SK-N-SH treated with all-trans-retinoic acid at 6 μM for 48 hours (cell line): ENCODE measurements around the gene ERFE.

ENCODE experiments used
- ATAC-seq: fragments of 200-7000 bp; cut with Tn5 transposase; 3 replicates; pipeline ENCODE4 v1.9.1; 2020; ENCODE audit warnings: mild to moderate bottlenecking, moderate library complexity
- ARNTL ChIP-seq: fragments of 450-650 bp; formaldehyde crosslinking; IDR thresholded peaks from 2 replicates; pipeline ENCODE4 v1.5.0; 2020; ENCODE audit warnings: low read depth, mild to moderate bottlenecking, moderate library complexity, borderline replicate concordance
- BACH2 ChIP-seq: fragments of 250-450 bp; sonication (Bioruptor Pico); IDR thresholded peaks from 2 replicates; pipeline ENCODE4 v1.9.0; 2021; ENCODE audit warnings: mild to moderate bottlenecking, borderline replicate concordance
- CSDC2 ChIP-seq: fragments of 250-450 bp; sonication (Bioruptor Pico); IDR thresholded peaks from 2 replicates; pipeline ENCODE4 v1.5.0; 2020; ENCODE audit warnings: mild to moderate bottlenecking, moderate library complexity
- ESRRG ChIP-seq: fragments of 250-450 bp; sonication (Bioruptor Pico); IDR thresholded peaks from 2 replicates; pipeline ENCODE4 v1.6.1; 2021; ENCODE audit warnings: mild to moderate bottlenecking
- GLIS3 ChIP-seq: fragments of 250-450 bp; sonication (Bioruptor Pico); IDR thresholded peaks from 2 replicates; pipeline ENCODE4 v1.5.0; 2020; ENCODE audit warnings: mild to moderate bottlenecking, moderate library complexity
- ISL1 ChIP-seq: fragments of 250-450 bp; sonication (Bioruptor Pico); IDR thresholded peaks from 2 replicates; pipeline ENCODE4 v2.1.2; 2022; ENCODE audit warnings: mild to moderate bottlenecking, moderate library complexity
- OSR1 ChIP-seq: fragments of 250-450 bp; sonication (Bioruptor Pico); IDR thresholded peaks from 2 replicates; pipeline ENCODE4 v1.8.0; 2022; ENCODE audit warnings: moderate library complexity, mild to moderate bottlenecking, inconsistent platforms
- RARB ChIP-seq: fragments of 250-450 bp; sonication (Bioruptor Pico); IDR thresholded peaks from 2 replicates; pipeline ENCODE4 v1.8.0; 2021; ENCODE audit warnings: mild to moderate bottlenecking, moderate library complexity
- SNAI2 ChIP-seq: fragments of 250-450 bp; sonication (Bioruptor Pico); IDR thresholded peaks from 2 replicates; pipeline ENCODE4 v1.5.0; 2020; ENCODE audit warnings: mild to moderate bottlenecking, moderate library complexity
- TCF4 ChIP-seq: fragments of 250-450 bp; sonication (Bioruptor Pico); IDR thresholded peaks from 2 replicates; pipeline ENCODE4 v1.8.0; 2021; ENCODE audit warnings: mild to moderate bottlenecking, moderate library complexity, borderline replicate concordance
- TOX ChIP-seq: fragments of 250-450 bp; sonication (Bioruptor Pico); IDR thresholded peaks from 2 replicates; pipeline ENCODE4 v1.8.0; 2021; ENCODE audit warnings: mild to moderate bottlenecking, moderate library complexity, borderline replicate concordance
- ZC3H10 ChIP-seq: fragments of 250-450 bp; sonication (Bioruptor Pico); IDR thresholded peaks from 2 replicates; pipeline ENCODE4 v1.5.1; 2021; ENCODE audit warnings: mild to moderate bottlenecking, moderate library complexity
- ZFP3 ChIP-seq: fragments of 250-450 bp; sonication (Bioruptor Pico); IDR thresholded peaks from 2 replicates; pipeline ENCODE4 v1.5.0; 2020; ENCODE audit warnings: mild to moderate bottlenecking, moderate library complexity
- ZFP30 ChIP-seq: fragments of 450-650 bp; formaldehyde crosslinking; IDR thresholded peaks from 2 replicates; pipeline ENCODE4 v1.5.0; 2022; ENCODE audit warnings: mild to moderate bottlenecking, moderate library complexity
- ZNF70 ChIP-seq: fragments of 450-650 bp; formaldehyde crosslinking; IDR thresholded peaks from 2 replicates; pipeline ENCODE4 v1.5.0; 2020; ENCODE audit warnings: mild to moderate bottlenecking, moderate library complexity
- TF ChIP-seq, protein P1 (sequence below): fragments of 250-450 bp; sonication (Bioruptor Pico); IDR thresholded peaks from 2 replicates; pipeline ENCODE4 v1.5.1; 2021; ENCODE audit warnings: mild to moderate bottlenecking, moderate library complexity
- TF ChIP-seq, protein P2 (sequence below): fragments of 250-450 bp; sonication (Bioruptor Pico); IDR thresholded peaks from 2 replicates; pipeline ENCODE4 v1.8.0; 2020; ENCODE audit warnings: mild to moderate bottlenecking, moderate library complexity, borderline replicate concordance
- TF ChIP-seq, protein P3 (sequence below): fragments of 250-450 bp; sonication (Bioruptor Pico); IDR thresholded peaks from 2 replicates; pipeline ENCODE4 v1.5.0; 2020; ENCODE audit warnings: mild to moderate bottlenecking, moderate library complexity
- TF ChIP-seq, protein P4 (sequence below): fragments of 250-450 bp; sonication (Bioruptor Pico); IDR thresholded peaks from 2 replicates; pipeline ENCODE4 v1.5.1; 2020; ENCODE audit warnings: low read depth, mild to moderate bottlenecking, moderate library complexity
- TF ChIP-seq, protein P5 (sequence below): fragments of 250-450 bp; sonication (Bioruptor Pico); IDR thresholded peaks from 2 replicates; pipeline ENCODE4 v1.8.0; 2021; ENCODE audit warnings: low read depth, mild to moderate bottlenecking, moderate library complexity, borderline replicate concordance

Gene ERFE

DNA sequence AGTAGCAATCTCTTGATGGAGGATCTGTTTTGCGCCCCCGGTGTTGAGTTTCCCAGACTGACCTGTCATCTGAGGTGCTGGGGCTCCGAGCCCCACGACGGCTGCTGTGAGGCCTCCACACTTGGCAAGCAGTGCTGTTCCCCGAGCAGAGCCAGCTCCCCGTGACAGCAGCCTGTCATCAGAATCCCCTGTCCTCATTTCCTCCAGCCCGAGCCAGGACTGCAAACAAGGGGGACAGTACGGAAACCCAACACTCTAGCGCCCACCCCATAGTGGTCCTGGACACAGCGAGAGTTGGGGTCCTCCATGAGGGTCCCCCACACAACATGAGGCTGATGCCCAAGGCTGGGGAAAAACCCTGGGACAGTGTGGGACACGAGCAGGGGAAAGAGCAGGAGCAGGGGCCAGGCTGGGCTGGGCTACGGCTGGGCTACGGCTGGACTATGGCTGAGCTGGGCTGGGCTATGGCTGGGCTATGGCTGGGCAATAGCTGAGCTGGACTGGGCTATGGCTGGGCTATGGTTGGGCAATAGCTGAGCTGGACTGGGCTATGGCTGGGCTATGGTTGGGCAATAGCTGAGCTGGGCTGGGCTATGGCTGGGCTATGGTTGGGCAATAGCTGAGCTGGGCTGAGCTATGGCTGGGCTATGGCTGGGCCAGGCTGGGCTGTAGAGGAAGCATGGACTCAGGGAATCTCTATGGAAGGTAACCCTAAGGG lies 21.8 kb upstream of the ERFE start:
- TF ChIP-seq ZNF70 (CRISPR knock-in tag) = no peak
- TF ChIP-seq, protein P1, sequence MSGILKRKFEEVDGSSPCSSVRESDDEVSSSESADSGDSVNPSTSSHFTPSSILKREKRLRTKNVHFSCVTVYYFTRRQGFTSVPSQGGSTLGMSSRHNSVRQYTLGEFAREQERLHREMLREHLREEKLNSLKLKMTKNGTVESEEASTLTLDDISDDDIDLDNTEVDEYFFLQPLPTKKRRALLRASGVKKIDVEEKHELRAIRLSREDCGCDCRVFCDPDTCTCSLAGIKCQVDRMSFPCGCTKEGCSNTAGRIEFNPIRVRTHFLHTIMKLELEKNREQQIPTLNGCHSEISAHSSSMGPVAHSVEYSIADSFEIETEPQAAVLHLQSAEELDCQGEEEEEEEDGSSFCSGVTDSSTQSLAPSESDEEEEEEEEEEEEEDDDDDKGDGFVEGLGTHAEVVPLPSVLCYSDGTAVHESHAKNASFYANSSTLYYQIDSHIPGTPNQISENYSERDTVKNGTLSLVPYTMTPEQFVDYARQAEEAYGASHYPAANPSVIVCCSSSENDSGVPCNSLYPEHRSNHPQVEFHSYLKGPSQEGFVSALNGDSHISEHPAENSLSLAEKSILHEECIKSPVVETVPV (CRISPR knock-in tag) = no peak
- TF ChIP-seq ISL1 = no peak
- no peak for TF ChIP-seq ZC3H10 (CRISPR knock-in tag)
- TF ChIP-seq ARNTL (CRISPR knock-in tag) = no peak
- no peak for TF ChIP-seq OSR1 (CRISPR knock-in tag)
- no peak for TF ChIP-seq RARB (CRISPR knock-in tag)
- no peak for TF ChIP-seq ZFP30 (CRISPR knock-in tag)
- TF ChIP-seq, protein P2, sequence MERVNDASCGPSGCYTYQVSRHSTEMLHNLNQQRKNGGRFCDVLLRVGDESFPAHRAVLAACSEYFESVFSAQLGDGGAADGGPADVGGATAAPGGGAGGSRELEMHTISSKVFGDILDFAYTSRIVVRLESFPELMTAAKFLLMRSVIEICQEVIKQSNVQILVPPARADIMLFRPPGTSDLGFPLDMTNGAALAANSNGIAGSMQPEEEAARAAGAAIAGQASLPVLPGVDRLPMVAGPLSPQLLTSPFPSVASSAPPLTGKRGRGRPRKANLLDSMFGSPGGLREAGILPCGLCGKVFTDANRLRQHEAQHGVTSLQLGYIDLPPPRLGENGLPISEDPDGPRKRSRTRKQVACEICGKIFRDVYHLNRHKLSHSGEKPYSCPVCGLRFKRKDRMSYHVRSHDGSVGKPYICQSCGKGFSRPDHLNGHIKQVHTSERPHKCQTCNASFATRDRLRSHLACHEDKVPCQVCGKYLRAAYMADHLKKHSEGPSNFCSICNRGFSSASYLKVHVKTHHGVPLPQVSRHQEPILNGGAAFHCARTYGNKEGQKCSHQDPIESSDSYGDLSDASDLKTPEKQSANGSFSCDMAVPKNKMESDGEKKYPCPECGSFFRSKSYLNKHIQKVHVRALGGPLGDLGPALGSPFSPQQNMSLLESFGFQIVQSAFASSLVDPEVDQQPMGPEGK (CRISPR knock-in tag) = no peak
- TF ChIP-seq TOX (CRISPR knock-in tag) = no peak
- no peak for ATAC-seq

DNA sequence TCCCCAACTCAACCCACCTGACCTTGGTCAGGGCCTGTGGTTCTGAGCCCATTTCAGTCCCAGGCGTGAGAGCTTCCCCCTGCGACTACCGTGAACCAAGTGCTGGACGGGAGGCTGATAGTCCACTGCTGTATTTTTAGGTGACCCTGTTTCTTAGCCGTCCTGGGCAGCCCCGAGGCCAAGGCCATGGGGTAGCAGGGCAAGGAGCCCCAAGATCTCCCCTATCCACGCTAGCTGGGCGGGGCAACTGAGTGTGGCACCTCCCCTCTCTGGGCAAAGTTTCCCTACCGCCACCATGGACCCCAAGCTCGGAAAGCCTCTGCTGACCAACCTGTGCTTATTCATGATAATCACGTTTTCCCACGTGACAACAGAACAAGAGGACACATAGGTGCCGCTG lies 20.9 kb upstream of the ERFE start:
- TF ChIP-seq ZFP3 (CRISPR knock-in tag) (no peak), ZNF70 (CRISPR knock-in tag) (no peak), OSR1 (CRISPR knock-in tag) (no peak), SNAI2 (no peak), ARNTL (CRISPR knock-in tag) (no peak), GLIS3 (CRISPR knock-in tag) (no peak), BACH2 (CRISPR knock-in tag) (no peak), TOX (CRISPR knock-in tag) (no peak), ESRRG (CRISPR knock-in tag) (no peak), CSDC2 (CRISPR knock-in tag) (no peak), TCF4 (CRISPR knock-in tag) (no peak), ISL1 (no peak)
- TF ChIP-seq, protein P2 (CRISPR knock-in tag) = no peak
- TF ChIP-seq, protein P3, sequence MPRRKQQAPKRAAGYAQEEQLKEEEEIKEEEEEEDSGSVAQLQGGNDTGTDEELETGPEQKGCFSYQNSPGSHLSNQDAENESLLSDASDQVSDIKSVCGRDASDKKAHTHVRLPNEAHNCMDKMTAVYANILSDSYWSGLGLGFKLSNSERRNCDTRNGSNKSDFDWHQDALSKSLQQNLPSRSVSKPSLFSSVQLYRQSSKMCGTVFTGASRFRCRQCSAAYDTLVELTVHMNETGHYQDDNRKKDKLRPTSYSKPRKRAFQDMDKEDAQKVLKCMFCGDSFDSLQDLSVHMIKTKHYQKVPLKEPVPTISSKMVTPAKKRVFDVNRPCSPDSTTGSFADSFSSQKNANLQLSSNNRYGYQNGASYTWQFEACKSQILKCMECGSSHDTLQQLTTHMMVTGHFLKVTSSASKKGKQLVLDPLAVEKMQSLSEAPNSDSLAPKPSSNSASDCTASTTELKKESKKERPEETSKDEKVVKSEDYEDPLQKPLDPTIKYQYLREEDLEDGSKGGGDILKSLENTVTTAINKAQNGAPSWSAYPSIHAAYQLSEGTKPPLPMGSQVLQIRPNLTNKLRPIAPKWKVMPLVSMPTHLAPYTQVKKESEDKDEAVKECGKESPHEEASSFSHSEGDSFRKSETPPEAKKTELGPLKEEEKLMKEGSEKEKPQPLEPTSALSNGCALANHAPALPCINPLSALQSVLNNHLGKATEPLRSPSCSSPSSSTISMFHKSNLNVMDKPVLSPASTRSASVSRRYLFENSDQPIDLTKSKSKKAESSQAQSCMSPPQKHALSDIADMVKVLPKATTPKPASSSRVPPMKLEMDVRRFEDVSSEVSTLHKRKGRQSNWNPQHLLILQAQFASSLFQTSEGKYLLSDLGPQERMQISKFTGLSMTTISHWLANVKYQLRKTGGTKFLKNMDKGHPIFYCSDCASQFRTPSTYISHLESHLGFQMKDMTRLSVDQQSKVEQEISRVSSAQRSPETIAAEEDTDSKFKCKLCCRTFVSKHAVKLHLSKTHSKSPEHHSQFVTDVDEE = no peak
- TF ChIP-seq, protein P1 (CRISPR knock-in tag) = no peak
- TF ChIP-seq, protein P4, sequence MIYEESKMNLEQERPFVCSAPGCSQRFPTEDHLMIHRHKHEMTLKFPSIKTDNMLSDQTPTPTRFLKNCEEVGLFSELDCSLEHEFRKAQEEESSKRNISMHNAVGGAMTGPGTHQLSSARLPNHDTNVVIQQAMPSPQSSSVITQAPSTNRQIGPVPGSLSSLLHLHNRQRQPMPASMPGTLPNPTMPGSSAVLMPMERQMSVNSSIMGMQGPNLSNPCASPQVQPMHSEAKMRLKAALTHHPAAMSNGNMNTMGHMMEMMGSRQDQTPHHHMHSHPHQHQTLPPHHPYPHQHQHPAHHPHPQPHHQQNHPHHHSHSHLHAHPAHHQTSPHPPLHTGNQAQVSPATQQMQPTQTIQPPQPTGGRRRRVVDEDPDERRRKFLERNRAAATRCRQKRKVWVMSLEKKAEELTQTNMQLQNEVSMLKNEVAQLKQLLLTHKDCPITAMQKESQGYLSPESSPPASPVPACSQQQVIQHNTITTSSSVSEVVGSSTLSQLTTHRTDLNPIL (CRISPR knock-in tag) = no peak
- TF ChIP-seq, protein P5, sequence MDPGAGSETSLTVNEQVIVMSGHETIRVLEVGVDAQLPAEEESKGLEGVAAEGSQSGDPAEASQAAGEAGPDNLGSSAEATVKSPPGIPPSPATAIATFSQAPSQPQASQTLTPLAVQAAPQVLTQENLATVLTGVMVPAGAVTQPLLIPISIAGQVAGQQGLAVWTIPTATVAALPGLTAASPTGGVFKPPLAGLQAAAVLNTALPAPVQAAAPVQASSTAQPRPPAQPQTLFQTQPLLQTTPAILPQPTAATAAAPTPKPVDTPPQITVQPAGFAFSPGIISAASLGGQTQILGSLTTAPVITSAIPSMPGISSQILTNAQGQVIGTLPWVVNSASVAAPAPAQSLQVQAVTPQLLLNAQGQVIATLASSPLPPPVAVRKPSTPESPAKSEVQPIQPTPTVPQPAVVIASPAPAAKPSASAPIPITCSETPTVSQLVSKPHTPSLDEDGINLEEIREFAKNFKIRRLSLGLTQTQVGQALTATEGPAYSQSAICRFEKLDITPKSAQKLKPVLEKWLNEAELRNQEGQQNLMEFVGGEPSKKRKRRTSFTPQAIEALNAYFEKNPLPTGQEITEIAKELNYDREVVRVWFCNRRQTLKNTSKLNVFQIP = no peak

More for the DNA sequence above, 20.9 kb upstream of the ERFE start:
- no peak for ATAC-seq
